ENCODE data around the gene SIL1.

DNA sequence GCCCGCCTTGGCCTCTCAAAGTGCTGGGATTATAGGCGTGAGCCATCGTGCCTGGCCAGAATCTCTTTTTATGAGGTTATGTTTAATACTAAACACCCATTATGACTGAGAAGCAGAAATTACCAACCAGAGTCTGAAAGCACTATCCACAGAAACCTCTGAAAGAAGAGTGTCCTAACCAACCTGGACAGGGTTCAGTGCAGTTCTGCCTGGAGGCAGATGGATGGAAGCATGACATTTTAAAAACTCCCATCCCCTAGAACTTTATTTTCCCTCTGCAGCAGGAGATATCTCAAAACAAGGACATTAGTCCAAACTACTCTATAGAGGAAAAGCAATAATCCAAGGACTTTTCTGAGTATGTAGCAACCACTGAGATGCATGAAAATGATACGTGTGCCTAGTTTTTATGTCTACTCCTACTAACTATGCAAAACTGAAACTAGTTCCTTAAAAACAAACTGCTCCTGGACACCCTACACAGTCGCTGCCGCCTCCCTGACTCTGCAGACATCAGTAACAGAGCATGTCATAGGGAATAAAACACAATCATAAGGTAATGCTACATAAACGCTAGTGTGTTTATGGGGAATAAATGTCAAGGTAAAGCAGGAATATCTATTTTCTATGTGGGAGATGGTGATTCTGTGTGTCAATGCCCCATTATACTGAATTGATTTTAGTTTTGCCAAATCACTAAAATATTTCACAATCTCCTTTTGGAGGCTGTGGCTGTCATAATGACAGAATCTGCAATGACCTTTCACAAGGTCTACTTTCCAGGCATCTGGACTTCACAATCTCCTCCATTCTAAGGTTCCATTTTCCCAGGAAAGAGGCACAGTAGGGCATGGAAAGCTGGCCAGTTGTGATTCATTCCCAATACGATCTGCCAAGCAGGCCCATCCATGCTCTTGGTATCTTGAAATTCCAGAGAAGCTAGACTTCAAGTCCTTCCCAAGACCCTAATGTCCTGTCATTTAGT is 122.8 kb downstream of the SIL1 start:
- no peak for TF ChIP-seq EZH2 (IDR thresholded peaks at IDR 0.05; ENCODE audit: insufficient read depth, poor library complexity, severe bottlenecking)
- TF ChIP-seq EZH2phosphoT487 (IDR thresholded peaks at IDR 0.05; ENCODE audit: insufficient read depth, low read depth), result no peak
